HG02610 (cell line): ENCODE data around the gene OOSP4B.
"Not testable (repeated sequence)": the region's sequence is repeated elsewhere in the genome, so short reads cannot be mapped to it uniquely, and the experiment has no call there.

ENCODE experiments used
- ATAC-seq: cut with Tn5 transposase; IDR thresholded peaks from one replicate; pipeline ENCODE4 v1.9.1; 2021; ENCODE audit warnings: mild to moderate bottlenecking, moderate library complexity; ENCODE audit not compliant: unreplicated experiment

OOSP4B gene

DNA sequence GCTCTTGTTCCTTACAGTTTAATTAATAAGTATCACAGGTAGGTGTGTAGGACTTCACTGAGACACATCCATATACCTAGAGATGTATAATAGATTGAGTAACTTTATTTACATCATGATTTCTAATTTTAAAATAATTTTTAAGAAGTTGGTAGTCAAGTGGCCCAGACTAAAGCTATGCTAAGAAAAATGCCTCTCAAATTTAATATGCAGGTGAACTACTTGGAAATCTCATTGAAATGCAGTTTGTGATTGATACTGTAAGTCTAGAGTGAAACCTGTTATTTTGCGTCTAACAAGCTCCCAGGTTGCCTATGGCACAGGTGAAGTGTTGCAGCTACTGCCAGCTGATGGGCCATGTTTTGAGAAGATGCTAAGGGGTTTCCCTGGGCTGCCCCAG, at the start of gene OOSP4B:
Gene OOSP4B (plus strand): TSS at position 301 of the 400 bp plus-strand sequence.
- no peak for ATAC-seq

GRCh38 chr11:59967677-59968394, 49.1 kb upstream of the OOSP4B start:
- ATAC-seq = no peak

- no peak for ATAC-seq
Measured at GRCh38 chr11:59968395-59968783, 48.6 kb upstream of the OOSP4B start.

- ATAC-seq = no peak
Measured at GRCh38 chr11:59973097-59973496, 43.9 kb upstream of the OOSP4B start.

GRCh38 chr11:59981106-59981770, 35.7 kb upstream of the OOSP4B start:
- no peak for ATAC-seq

GRCh38 chr11:59982037-59982436, 34.9 kb upstream of the OOSP4B start:
- ATAC-seq = not testable (repeated sequence)

GRCh38 chr11:59983212-59983611, 33.8 kb upstream of the OOSP4B start:
- ATAC-seq = no peak

- no peak for ATAC-seq
Measured at GRCh38 chr11:59984368-59984767, 32.6 kb upstream of the OOSP4B start.

- no peak for ATAC-seq
Measured at GRCh38 chr11:59990421-59990820, 26.6 kb upstream of the OOSP4B start.

GRCh38 chr11:59992425-59992824, 24.6 kb upstream of the OOSP4B start:
- ATAC-seq = no peak

DNA sequence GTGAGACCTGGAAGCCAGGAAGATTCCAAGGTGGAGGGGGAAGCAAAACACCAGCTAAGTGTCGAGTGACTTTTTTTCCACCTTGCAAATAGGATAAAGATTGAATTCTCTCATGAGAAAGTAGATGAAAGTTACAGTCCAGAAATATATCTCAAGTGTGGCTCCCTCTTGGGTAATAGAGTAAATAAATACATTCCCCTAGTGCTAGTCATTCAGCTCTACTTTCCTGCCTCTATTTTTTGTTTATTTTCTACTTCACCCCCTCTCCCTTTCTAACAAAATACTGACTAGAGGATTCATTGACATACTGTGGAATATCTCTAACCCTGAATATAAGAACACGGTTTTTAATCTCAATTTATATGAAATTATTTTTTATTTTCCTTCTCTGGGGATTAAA, 19.2 kb upstream of the OOSP4B start:
- ATAC-seq = no peak

DNA sequence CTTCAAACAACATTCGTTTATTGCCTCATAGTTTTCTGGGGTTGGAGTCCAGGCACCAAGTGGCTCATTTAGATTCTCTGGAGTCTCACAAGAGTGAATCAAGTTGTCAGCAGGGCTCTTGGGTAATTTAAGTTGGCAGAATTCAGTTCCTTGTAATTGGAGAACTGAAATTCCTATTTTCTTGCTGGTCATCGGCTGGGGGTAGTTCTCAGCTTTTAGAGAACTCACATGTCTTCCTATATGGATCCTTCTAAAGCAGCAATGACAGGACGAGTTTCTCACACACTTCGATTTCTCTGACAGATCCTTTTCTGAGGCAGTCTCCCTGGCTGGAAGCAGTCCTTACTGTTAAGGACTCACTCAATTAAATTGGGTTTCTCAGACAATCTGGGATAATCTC, 17.3 kb upstream of the OOSP4B start:
- no peak for ATAC-seq

DNA sequence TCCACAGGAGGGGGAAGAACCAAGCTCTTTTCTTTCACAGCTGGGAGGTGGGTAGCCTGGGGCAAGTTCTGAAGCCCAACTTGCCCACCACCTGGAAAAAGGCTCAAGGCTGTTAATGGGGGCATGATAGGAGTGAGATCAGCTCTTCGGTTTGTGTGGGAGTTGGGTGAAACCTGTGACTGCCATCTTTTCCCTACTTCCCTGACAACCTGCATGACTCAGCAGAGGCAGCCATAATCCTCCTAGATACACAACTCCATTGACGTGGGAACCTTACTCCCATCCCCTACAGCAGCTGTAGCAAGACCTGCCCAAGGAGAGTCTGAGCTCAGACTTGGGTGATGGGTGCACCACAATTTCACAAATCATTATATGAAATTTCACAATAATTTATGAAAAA, 13.3 kb upstream of the OOSP4B start:
- ATAC-seq = no peak

DNA sequence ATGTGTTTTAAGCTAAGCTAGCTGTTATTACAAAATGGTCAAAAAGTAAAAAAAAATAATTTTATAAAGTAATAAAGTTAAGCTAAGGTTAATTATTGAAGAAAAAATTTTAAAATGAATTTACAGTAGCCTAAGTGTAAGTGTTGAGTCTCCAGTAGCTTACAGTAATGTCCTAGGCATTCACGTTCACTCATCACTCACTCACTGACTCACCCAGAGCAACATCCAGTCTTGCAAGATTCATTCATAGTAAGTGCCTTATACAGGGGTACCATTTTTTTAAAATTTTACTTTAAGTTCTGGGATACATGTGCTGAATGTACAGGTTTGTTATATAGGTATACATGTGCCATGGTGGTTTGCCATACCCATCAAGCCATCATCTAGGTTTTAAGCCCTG, 11.6 kb upstream of the OOSP4B start:
- ATAC-seq = no peak

DNA sequence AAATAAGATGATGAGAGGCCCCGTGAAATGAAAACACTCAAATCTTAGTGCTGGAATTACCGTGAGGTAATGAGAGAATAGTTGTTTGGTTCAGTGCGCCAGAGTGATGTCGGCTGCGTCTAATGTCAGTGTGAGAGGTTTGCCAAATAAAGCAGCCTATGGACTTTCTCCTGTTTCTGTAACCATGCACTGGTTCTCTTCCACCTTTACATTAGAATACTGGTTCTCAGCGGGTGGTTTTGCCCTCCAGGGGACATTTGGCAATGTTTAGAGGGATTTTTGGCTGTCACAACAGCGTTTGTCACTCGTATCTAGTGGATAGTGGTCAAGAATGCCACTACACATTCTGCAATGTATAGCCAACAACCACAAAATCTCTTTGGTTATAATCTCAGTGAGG, 1.1 kb downstream of the OOSP4B start:
- no peak for ATAC-seq

- ATAC-seq = not testable (repeated sequence)
Measured at GRCh38 chr11:60020376-60020775, 3.4 kb downstream of the OOSP4B start.

DNA sequence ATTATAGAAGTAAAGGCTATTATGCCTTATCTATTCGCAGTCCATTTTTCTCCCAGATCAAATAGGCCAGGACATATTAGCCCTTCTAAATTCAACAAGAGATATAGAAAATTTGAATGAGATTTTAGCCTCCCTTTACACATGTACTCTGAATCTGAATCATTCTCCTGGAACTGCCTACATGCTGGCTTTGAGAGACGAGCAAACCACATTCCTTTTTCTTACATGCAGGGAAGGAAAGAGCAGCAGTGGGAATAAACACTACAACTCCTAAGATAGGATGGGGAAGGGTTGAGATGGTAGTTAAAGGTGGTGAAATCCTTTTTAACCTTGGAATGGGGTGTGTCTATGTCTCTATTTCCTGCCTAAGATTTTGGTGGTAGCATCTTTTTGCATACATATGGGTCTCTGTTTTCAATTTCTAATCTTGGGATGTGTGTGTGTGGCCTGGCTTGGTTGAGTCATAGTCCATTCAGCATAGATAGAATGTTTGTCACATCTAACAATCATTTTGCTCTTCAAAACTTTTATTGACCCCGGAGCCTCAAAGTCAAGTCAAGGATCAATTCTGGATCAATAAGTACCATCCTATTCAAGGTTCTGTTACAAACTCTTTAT, 12.1 kb downstream of the OOSP4B start:
- no peak for ATAC-seq

- no peak for ATAC-seq
Measured at GRCh38 chr11:60040109-60040508, 23.1 kb downstream of the OOSP4B start, which contains the start of gene OOSP2. OOSP2 (plus strand) TSS chr11:60040409; CDS start chr11:60040460, 51 bp downstream.

- ATAC-seq = not testable (repeated sequence)
Measured at GRCh38 chr11:60050422-60050821, 33.4 kb downstream of the OOSP4B start.

DNA sequence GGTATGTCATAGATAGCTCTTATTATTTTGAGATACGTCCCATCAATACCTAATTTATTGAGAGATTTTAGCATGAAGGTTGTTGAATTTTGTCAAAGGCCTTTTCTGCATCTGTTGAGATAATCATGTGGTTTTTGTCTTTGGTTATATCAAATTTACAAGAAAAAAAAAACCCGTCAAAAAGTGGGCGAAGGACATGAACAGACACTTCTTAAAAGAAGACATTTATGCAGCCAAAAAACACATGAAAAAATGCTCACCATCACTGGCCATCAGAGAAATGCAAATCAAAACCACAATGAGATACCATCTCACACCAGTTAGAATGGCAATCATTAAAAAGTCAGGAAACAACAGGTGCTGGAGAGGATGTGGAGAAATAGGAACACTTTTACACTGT, 33.9 kb downstream of the OOSP4B start:
- not testable (repeated sequence) for ATAC-seq

- no peak for ATAC-seq
Measured at GRCh38 chr11:60056349-60056969, 39.5 kb downstream of the OOSP4B start, which contains the start of gene MS4A3. MS4A3 (plus strand) TSS chr11:60056665; CDS start chr11:60061161, 4,496 bp downstream.
